Measurements from ENCODE around the gene CSNK2A3. TPM values are rescaled to one million over a fixed set of nuclear protein-coding genes. Genes with fewer than 3 reads are reported as not detected.

The CSNK2A3 gene
- total and polyA plus RNA-seq, 2 of the 13 experiments (the other 11 are each of a cell fraction or from before 2014, with no cell fraction given): 1.7 to 3.5 TPM

DNA sequence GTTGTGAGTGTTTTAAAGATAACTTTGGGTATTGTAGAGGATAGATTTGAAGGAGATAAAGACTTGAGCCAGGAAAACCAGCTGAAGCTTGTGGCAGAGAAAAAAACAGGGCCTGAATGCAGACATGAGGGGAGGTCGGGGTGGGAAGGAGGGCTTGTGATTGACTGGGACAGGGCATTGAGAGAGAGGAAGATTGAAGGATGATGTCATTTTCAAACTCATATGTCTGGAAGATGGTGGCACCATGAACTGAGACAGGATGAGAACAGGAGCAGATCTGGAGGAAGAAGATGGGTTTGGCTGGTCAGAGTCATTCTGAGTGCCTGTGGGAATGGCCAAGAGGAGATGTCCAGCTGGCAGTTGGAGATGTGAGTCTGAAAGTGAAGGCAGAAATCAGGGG, 14.7 kb downstream of the CSNK2A3 start (continued):
- TF ChIP-seq, protein P1, sequence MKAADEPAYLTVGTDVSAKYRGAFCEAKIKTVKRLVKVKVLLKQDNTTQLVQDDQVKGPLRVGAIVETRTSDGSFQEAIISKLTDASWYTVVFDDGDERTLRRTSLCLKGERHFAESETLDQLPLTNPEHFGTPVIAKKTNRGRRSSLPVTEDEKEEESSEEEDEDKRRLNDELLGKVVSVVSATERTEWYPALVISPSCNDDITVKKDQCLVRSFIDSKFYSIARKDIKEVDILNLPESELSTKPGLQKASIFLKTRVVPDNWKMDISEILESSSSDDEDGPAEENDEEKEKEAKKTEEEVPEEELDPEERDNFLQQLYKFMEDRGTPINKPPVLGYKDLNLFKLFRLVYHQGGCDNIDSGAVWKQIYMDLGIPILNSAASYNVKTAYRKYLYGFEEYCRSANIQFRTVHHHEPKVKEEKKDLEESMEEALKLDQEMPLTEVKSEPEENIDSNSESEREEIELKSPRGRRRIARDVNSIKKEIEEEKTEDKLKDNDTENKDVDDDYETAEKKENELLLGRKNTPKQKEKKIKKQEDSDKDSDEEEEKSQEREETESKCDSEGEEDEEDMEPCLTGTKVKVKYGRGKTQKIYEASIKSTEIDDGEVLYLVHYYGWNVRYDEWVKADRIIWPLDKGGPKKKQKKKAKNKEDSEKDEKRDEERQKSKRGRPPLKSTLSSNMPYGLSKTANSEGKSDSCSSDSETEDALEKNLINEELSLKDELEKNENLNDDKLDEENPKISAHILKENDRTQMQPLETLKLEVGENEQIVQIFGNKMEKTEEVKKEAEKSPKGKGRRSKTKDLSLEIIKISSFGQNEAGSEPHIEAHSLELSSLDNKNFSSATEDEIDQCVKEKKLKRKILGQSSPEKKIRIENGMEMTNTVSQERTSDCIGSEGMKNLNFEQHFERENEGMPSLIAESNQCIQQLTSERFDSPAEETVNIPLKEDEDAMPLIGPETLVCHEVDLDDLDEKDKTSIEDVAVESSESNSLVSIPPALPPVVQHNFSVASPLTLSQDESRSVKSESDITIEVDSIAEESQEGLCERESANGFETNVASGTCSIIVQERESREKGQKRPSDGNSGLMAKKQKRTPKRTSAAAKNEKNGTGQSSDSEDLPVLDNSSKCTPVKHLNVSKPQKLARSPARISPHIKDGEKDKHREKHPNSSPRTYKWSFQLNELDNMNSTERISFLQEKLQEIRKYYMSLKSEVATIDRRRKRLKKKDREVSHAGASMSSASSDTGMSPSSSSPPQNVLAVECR (CRISPR knock-in tag; IDR thresholded peaks at IDR 0.05; ENCODE audit: borderline replicate concordance): no peak

- 1% methylated on average over 4 of the region's 4 CpGs for WGBS (ENCODE audit: low lambda C conversion rate)
- Histone ChIP-seq H3K9ac (ENCODE audit: insufficient read depth, low read depth, low read length) (no peak overlapping the region), H3K27me3 (ENCODE audit: control insufficient read depth in 1 of 2, insufficient read depth in 2 of 2, low read length in 2 of 2) (peaks cover 1 to 4% of the 10 kb centered on the region in 2 experiments; a peak in 2 of 5 replicates), H2AFZ (ENCODE audit: low read length) (no peak overlapping the region), H3K79me2 (ENCODE audit: insufficient read depth, low read length) (no peaks in the 10 kb centered on the region), H3K27ac (ENCODE audit: extremely low read length, insufficient read depth, low read length) (no peak overlapping the region), H3K4me2 (ENCODE audit: low read depth, low read length) (no peak overlapping the region), H3K36me3 (replicated peaks in 1 of 2; ENCODE audit: control insufficient read depth in 1 of 2, insufficient read depth in 2 of 2, low read length in 2 of 2) (no peaks in the 10 kb centered on the region), H3K4me1 (ENCODE audit: insufficient read depth, low read length) (no peaks in the 10 kb centered on the region), H3K4me3 (replicated peaks in 1 of 3; ENCODE audit: insufficient read depth in 1 of 3, low read depth in 2 of 3, low read length in 3 of 3) (no peak overlapping the region), H4K20me1 (ENCODE audit: insufficient read depth, low read length) (no peaks in the 10 kb centered on the region), H3K9me3 (ENCODE audit: low read length) (no peaks in the 10 kb centered on the region)
- no peak for DNase-seq (ENCODE audit: low spot score)
- in situ Hi-C loops (cut with HindIII; ENCODE audit: extremely low pct_ligation_motif_present, low pct_unique_long_range_greater_than_20kb) (no loop called here), intact Hi-C loops (cut with micrococcal nuclease; ENCODE audit: unreplicated experiment) (no loop called here)
- no TSS peak for BruUV-seq (replicated peaks)
- POLR2A ChIA-PET: no interaction called here
- no peak for FAIRE-seq
- no peak for ATAC-seq
- CTCF ChIA-PET (ENCODE audit: low intra/inter-chr PET ratio, low total read pairs): no interaction called here
- TF ChIP-seq ZNF207 (IDR thresholded peaks at IDR 0.05; ENCODE audit: borderline replicate concordance) (no peak), ZNF256 (CRISPR knock-in tag; conservative IDR thresholded peaks at IDR 0.05) (no peak), ZNF329 (CRISPR knock-in tag; IDR thresholded peaks at IDR 0.05; ENCODE audit: low read depth) (no peak), IRX3 (CRISPR knock-in tag; IDR thresholded peaks at IDR 0.05; ENCODE audit: borderline replicate concordance, low read depth) (no peak), ZNF331 (CRISPR knock-in tag; IDR thresholded peaks at IDR 0.05) (no peak)
- TF ChIP-seq, protein P1 (CRISPR knock-in tag; IDR thresholded peaks at IDR 0.05; ENCODE audit: borderline replicate concordance): no peak
- TF ChIP-seq, protein P2, sequence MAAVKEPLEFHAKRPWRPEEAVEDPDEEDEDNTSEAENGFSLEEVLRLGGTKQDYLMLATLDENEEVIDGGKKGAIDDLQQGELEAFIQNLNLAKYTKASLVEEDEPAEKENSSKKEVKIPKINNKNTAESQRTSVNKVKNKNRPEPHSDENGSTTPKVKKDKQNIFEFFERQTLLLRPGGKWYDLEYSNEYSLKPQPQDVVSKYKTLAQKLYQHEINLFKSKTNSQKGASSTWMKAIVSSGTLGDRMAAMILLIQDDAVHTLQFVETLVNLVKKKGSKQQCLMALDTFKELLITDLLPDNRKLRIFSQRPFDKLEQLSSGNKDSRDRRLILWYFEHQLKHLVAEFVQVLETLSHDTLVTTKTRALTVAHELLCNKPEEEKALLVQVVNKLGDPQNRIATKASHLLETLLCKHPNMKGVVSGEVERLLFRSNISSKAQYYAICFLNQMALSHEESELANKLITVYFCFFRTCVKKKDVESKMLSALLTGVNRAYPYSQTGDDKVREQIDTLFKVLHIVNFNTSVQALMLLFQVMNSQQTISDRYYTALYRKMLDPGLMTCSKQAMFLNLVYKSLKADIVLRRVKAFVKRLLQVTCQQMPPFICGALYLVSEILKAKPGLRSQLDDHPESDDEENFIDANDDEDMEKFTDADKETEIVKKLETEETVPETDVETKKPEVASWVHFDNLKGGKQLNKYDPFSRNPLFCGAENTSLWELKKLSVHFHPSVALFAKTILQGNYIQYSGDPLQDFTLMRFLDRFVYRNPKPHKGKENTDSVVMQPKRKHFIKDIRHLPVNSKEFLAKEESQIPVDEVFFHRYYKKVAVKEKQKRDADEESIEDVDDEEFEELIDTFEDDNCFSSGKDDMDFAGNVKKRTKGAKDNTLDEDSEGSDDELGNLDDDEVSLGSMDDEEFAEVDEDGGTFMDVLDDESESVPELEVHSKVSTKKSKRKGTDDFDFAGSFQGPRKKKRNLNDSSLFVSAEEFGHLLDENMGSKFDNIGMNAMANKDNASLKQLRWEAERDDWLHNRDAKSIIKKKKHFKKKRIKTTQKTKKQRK (IDR thresholded peaks at IDR 0.05; ENCODE audit: low read length): no peak
- TF ChIP-seq, protein P3, sequence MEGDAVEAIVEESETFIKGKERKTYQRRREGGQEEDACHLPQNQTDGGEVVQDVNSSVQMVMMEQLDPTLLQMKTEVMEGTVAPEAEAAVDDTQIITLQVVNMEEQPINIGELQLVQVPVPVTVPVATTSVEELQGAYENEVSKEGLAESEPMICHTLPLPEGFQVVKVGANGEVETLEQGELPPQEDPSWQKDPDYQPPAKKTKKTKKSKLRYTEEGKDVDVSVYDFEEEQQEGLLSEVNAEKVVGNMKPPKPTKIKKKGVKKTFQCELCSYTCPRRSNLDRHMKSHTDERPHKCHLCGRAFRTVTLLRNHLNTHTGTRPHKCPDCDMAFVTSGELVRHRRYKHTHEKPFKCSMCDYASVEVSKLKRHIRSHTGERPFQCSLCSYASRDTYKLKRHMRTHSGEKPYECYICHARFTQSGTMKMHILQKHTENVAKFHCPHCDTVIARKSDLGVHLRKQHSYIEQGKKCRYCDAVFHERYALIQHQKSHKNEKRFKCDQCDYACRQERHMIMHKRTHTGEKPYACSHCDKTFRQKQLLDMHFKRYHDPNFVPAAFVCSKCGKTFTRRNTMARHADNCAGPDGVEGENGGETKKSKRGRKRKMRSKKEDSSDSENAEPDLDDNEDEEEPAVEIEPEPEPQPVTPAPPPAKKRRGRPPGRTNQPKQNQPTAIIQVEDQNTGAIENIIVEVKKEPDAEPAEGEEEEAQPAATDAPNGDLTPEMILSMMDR (CRISPR knock-in tag; IDR thresholded peaks at IDR 0.05): no peak
These were observed 16.4 kb downstream of the CSNK2A3 start for GRCh38 chr11:11336664-11337063.

Data from HepG2 (cell line).